K562 (cell line): ENCODE results near the gene HAND2. TPM values are rescaled to one million over a fixed set of nuclear protein-coding genes. Genes with fewer than 3 reads are reported as not detected.

Source experiments
- ATAC-seq: fragments of 200-7000 bp; cut with Tn5 transposase; 3 replicates; pipeline ENCODE4 v1.9.1; 2020; ENCODE audit warnings: moderate library complexity
- BruUV-seq: library from RNA; stranded (reverse); fragments of 400-500 nt; replicated peaks from 2 replicates; lab custom pipeline; 2021; lab: Mats Ljungman, UMichigan
- CTCF ChIA-PET: fragments of 300-600 bp; formaldehyde crosslinking; extraction: SDS; loops from one replicate; lab custom pipeline; 2021; ENCODE audit warnings: low intra/inter-chr PET ratio; lab: Yijun Ruan, JAX
- POLR2A ChIA-PET: fragments of 300-600, 350-650 bp; sonication (Branson Sonifier 250); formaldehyde crosslinking; extraction: SDS; loops from one replicate; lab custom pipeline; 2021; ENCODE audit warnings: antibody characterized with exemption, inconsistent platforms; lab: Yijun Ruan, JAX
- DNase-seq, 4 experiments: peaks; one replicate each; pipeline versions ENCODE4 v3.0.0 to v3.0.0-alpha.2; 2011 to 2018; ENCODE audit warnings: low spot score in 3 of 4, mixed read lengths in 3 of 4; ENCODE audit errors: extremely low read depth in 1 of 4
- FAIRE-seq: peaks from 2 replicates; lab custom pipeline; 2011; peaks lifted over from hg19 to GRCh38; lab: Jason Lieb, UNC
- H2AFZ ChIP-seq: 2 replicates; pipeline ENCODE4 v1.6.0; 2011; ENCODE audit warnings: low read depth, low read length, control low read depth, inconsistent platforms
- H3K27ac ChIP-seq: fragments of 200-600 bp; 3 replicates; pipeline ENCODE4 v1.8.0; 2011; ENCODE audit warnings: low read depth, mild to moderate bottlenecking, control low read depth, inconsistent platforms, low read length, moderate library complexity, mixed read lengths; ENCODE audit errors: extremely low read depth
- H3K27me3 ChIP-seq, 2 experiments: fragments of 300-600 bp in 1 of 2; 2 replicates in 1 of 2; 3 replicates in 1 of 2; pipeline versions ENCODE4 v1.6.0 to v1.8.0; 2011; ENCODE audit warnings: inconsistent platforms in 2 of 2, low read length in 2 of 2, mild to moderate bottlenecking in 1 of 2, mixed read lengths in 1 of 2, moderate library complexity in 1 of 2; ENCODE audit not compliant: control insufficient read depth in 2 of 2, insufficient read depth in 2 of 2
- H3K36me3 ChIP-seq: fragments of 300-600 bp; 3 replicates; pipeline ENCODE4 v1.8.0; 2011; ENCODE audit warnings: mild to moderate bottlenecking, low read length, inconsistent platforms; ENCODE audit not compliant: control insufficient read depth, insufficient read depth
- H3K4me1 ChIP-seq, 2 experiments: fragments of 200-600 bp in 1 of 2; replicated peaks in 1 of 2; 2 replicates in 1 of 2; 3 replicates in 1 of 2; pipeline versions ENCODE4 v1.5.1 to v1.8.0; 2011; ENCODE audit warnings: inconsistent platforms in 2 of 2, low read length in 2 of 2, mild to moderate bottlenecking in 1 of 2, mixed read lengths in 1 of 2, moderate library complexity in 1 of 2; ENCODE audit not compliant: control insufficient read depth in 2 of 2, insufficient read depth in 2 of 2
- H3K4me2 ChIP-seq: 2 replicates; pipeline ENCODE4 v1.6.1; 2011; ENCODE audit warnings: low read length, control low read depth, inconsistent platforms, mixed read lengths; ENCODE audit not compliant: insufficient read depth
- H3K4me3 ChIP-seq: fragments of 200-600 bp; sonication (generic), shearing (Covaris generic); 2 replicates; pipeline ENCODE4 v1.5.1; 2016; ENCODE audit warnings: control low read depth, inconsistent platforms
- H3K79me2 ChIP-seq: fragments of 200-600 bp; 3 replicates; pipeline ENCODE4 v1.8.0; 2011; ENCODE audit warnings: low read length, inconsistent platforms; ENCODE audit not compliant: control insufficient read depth, insufficient read depth
- H3K9ac ChIP-seq, 2 experiments: 2 replicates each; pipeline versions ENCODE4 v1.6.0 to v1.6.1; 2011; ENCODE audit warnings: low read depth in 2 of 2, low read length in 2 of 2, control low read depth in 1 of 2, inconsistent platforms in 1 of 2, mild to moderate bottlenecking in 1 of 2, mixed read lengths in 1 of 2; ENCODE audit not compliant: insufficient read depth in 1 of 2
- H3K9me1 ChIP-seq: one replicate; pipeline ENCODE4 v1.6.0; 2011; ENCODE audit warnings: inconsistent platforms, mild to moderate bottlenecking, low read length, moderate library complexity; ENCODE audit not compliant: control insufficient read depth, insufficient read depth
- H3K9me3 ChIP-seq: replicated peaks from 2 replicates; pipeline ENCODE4 v1.5.1; 2011; ENCODE audit warnings: low read depth, low read length, inconsistent platforms; ENCODE audit not compliant: control insufficient read depth, insufficient read depth
- H4K20me1 ChIP-seq: replicated peaks from 2 replicates; pipeline ENCODE4 v1.6.1; 2011; ENCODE audit warnings: low read length, inconsistent platforms, mixed read lengths; ENCODE audit not compliant: control insufficient read depth, insufficient read depth
- JUNB ChIP-seq: fragments of 450-650 bp; formaldehyde crosslinking; conservative IDR thresholded peaks from 2 replicates; pipeline ENCODE4 v1.4.0; 2020; ENCODE audit warnings: mild to moderate bottlenecking
- WGBS: fragments of 100-300 bp; shearing (Covaris generic); methylation state at CpG from one replicate; pipeline ENCODE4 v1.1.6; 2016; ENCODE audit warnings: low coverage, mixed read lengths; ENCODE audit not compliant: insufficient coverage; ENCODE audit errors: missing lambda C conversion rate; 5-methylcytosine and 5-hydroxymethylcytosine counted together
- in situ Hi-C: fragments of 300-500 bp; cut with MboI; formaldehyde crosslinking; loops from 4 replicates; pipeline ENCODE4 v1.15.0; 2018; ENCODE audit warnings: inconsistent platforms, mixed read lengths
- intact Hi-C: fragments of 100-400 bp; cut with micrococcal nuclease; formaldehyde crosslinking; loops from 2 replicates; pipeline ENCODE4 v1.14.2; 2022
- polyA plus RNA-seq, 8 experiments: library from polyadenylated mRNA; depleted of rRNA in 4 of 8; stranded (reverse) in 5 of 8; unstranded in 3 of 8; fragments of >200 nt; fragmentation: Nextera tagmentation in 2 of 8; fragmentation: Illumina TruSeq in 1 of 8; extraction: Ambion mirVana in 2 of 8; extraction: Trizol in 1 of 8; gene quantifications; 2 replicates each; pipeline versions ENCODE4 v1.2.1 to v1.2.3, GENCODE V29; 2011 to 2014; ENCODE audit warnings: inconsistent platforms in 1 of 8, missing spikeins in 1 of 8
- total RNA-seq, 7 experiments: library from RNA; depleted of rRNA in 6 of 7; stranded (reverse); fragments of >200 nt in 6 of 7; fragmentation: Illumina TruSeq in 2 of 7; extraction: Trizol in 2 of 7; gene quantifications; 2 replicates each; pipeline versions ENCODE4 v1.2.1 to v1.2.3, GENCODE V29; 2011 to 2021; ENCODE audit warnings: low replicate concordance in 1 of 7
- TF ChIP-seq, protein P1 (sequence below): sonication (generic); formaldehyde crosslinking; IDR thresholded peaks from 2 replicates; pipeline ENCODE4 v1.8.1; 2023; ENCODE audit warnings: mild to moderate bottlenecking, missing genetic modification reagents
- TF ChIP-seq, protein P2 (sequence below): sonication (generic); formaldehyde crosslinking; IDR thresholded peaks from 2 replicates; pipeline ENCODE4 v1.8.0; 2023; ENCODE audit warnings: missing genetic modification reagents, mild to moderate bottlenecking, borderline replicate concordance

Gene HAND2
- total and polyA plus RNA-seq, 9 of the 15 experiments (the other 6 are each of a cell fraction or from before 2014, with no cell fraction given): 1.7 to 12.8 (median 4.9) TPM

DNA sequence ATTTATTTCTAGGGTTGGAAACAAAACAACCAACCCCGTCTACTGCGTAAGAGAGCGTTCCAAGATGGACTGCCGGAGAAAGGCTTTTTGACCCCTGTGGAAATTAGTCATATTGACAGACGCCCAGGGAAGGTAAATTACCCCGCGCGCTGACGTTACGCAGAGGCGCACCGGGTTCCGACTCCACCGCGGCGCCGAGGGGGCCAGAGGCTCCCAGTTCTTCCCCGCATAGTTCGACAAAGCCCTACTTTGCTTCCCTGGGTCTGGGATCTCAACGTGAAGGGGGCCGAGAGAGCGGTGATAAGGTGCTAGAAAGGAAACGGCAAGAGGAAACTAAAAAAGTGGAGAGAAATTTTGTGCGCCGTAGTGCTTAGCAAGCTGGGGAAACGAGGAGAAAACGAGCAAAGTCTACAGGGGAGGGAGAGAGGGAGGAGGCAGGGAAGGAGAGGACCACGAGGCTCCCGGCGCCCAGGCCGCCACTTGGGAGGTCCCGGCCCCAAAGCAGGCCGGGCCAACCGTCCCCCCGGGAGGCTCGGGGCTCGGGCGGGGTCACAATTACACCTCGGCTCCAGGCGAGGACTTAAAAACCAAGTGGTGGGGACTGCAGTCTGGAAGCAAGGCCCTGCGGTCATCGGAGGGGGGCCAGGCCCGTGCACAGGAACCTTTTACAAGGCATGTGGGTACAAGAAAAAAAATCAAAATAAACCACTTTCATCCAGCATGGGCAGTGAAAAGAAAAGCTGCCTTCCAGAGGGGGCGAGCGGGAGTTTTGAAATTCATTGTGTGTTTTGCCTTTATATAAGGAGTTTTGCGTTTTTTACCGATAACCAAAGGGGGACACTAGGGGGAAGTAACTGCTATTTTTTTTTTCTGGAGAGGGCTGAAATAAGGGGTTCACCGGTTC is 13.2 kb downstream of the HAND2 start:
- Histone ChIP-seq H3K9me1 (no peaks in the 10 kb centered on the region), H3K36me3 (no peaks in the 10 kb centered on the region), H3K27me3 (no peaks in the 10 kb centered on the region; a peak in 1 of 5 replicates), H2AFZ (no peak overlapping the region), H4K20me1 (no peaks in the 10 kb centered on the region), H3K9me3 (no peaks in the 10 kb centered on the region; the same call in 1 of the 2 replicates), H3K4me3 (no peak overlapping the region), H3K9ac (no peak overlapping the region), H3K79me2 (no peaks in the 10 kb centered on the region), H3K27ac (no peak overlapping the region), H3K4me2 (no peak overlapping the region), H3K4me1 (peaks cover 0 to 4% of the 10 kb centered on the region in 2 experiments; a peak in 2 of 5 replicates)
- no peak for ATAC-seq
- no peak for DNase-seq
- in situ Hi-C loops (loop anchor here (25.0 kb wide), 1 partner anchor 470 kb away; no protein-coding TSS in a partner anchor), intact Hi-C loops (no loop called here)
- CTCF ChIA-PET: no interaction called here
- POLR2A ChIA-PET: no interaction called here
- no peak for FAIRE-seq
- no peak for TF ChIP-seq JUNB (CRISPR knock-in tag)
- BruUV-seq: no TSS peak
- WGBS: 59% methylated on average over 44 of the region's 48 CpGs

DNA sequence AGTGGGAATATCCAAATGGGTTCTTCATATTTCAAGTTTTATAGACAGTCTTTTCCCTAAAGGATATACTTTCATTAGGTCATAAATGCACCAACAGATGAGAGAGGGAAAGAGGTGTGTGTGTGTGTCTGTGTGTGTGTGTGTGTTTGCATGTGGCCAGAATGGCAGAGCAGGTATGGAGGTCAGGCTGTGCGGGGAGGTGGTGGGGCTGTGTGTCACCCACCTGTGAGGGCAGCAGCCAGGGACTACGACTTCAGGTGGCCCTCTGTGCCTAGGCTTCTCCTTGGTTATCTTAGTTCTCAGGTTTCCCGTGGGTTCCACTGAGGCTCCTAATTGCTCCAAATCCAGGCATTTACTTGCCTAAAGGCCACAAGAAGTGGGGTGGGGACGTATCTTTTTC is 14.6 kb downstream of the HAND2 start:
- Histone ChIP-seq H3K27ac (no peak overlapping the region), H3K9me3 (no peaks in the 10 kb centered on the region; the same call in 1 of the 2 replicates), H3K4me3 (no peak overlapping the region), H3K9ac (no peak overlapping the region; a peak in 1 of 4 replicates), H3K36me3 (no peaks in the 10 kb centered on the region), H3K79me2 (no peaks in the 10 kb centered on the region), H4K20me1 (no peaks in the 10 kb centered on the region), H3K27me3 (no peaks in the 10 kb centered on the region; a peak in 1 of 5 replicates), H3K9me1 (no peaks in the 10 kb centered on the region), H3K4me1 (no peaks in the 10 kb centered on the region), H2AFZ (no peak overlapping the region), H3K4me2 (no peak overlapping the region)
- DNase-seq: no peak
- FAIRE-seq: no peak
- ATAC-seq: no peak
- in situ Hi-C loops (loop anchor here (25.0 kb wide), 1 partner anchor 472 kb away; no protein-coding TSS in a partner anchor), intact Hi-C loops (no loop called here)
- WGBS: 31% methylated on average over 4 of the region's 4 CpGs
- BruUV-seq: no TSS peak
- ChIA-PET POLR2A (no interaction called here), CTCF (no interaction called here)
- TF ChIP-seq, protein P1, sequence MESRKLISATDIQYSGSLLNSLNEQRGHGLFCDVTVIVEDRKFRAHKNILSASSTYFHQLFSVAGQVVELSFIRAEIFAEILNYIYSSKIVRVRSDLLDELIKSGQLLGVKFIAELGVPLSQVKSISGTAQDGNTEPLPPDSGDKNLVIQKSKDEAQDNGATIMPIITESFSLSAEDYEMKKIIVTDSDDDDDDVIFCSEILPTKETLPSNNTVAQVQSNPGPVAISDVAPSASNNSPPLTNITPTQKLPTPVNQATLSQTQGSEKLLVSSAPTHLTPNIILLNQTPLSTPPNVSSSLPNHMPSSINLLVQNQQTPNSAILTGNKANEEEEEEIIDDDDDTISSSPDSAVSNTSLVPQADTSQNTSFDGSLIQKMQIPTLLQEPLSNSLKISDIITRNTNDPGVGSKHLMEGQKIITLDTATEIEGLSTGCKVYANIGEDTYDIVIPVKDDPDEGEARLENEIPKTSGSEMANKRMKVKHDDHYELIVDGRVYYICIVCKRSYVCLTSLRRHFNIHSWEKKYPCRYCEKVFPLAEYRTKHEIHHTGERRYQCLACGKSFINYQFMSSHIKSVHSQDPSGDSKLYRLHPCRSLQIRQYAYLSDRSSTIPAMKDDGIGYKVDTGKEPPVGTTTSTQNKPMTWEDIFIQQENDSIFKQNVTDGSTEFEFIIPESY: no peak
- TF ChIP-seq, protein P2, sequence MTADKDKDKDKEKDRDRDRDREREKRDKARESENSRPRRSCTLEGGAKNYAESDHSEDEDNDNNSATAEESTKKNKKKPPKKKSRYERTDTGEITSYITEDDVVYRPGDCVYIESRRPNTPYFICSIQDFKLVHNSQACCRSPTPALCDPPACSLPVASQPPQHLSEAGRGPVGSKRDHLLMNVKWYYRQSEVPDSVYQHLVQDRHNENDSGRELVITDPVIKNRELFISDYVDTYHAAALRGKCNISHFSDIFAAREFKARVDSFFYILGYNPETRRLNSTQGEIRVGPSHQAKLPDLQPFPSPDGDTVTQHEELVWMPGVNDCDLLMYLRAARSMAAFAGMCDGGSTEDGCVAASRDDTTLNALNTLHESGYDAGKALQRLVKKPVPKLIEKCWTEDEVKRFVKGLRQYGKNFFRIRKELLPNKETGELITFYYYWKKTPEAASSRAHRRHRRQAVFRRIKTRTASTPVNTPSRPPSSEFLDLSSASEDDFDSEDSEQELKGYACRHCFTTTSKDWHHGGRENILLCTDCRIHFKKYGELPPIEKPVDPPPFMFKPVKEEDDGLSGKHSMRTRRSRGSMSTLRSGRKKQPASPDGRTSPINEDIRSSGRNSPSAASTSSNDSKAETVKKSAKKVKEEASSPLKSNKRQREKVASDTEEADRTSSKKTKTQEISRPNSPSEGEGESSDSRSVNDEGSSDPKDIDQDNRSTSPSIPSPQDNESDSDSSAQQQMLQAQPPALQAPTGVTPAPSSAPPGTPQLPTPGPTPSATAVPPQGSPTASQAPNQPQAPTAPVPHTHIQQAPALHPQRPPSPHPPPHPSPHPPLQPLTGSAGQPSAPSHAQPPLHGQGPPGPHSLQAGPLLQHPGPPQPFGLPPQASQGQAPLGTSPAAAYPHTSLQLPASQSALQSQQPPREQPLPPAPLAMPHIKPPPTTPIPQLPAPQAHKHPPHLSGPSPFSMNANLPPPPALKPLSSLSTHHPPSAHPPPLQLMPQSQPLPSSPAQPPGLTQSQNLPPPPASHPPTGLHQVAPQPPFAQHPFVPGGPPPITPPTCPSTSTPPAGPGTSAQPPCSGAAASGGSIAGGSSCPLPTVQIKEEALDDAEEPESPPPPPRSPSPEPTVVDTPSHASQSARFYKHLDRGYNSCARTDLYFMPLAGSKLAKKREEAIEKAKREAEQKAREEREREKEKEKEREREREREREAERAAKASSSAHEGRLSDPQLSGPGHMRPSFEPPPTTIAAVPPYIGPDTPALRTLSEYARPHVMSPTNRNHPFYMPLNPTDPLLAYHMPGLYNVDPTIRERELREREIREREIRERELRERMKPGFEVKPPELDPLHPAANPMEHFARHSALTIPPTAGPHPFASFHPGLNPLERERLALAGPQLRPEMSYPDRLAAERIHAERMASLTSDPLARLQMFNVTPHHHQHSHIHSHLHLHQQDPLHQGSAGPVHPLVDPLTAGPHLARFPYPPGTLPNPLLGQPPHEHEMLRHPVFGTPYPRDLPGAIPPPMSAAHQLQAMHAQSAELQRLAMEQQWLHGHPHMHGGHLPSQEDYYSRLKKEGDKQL: no peak
